Astrocyte (in vitro differentiated cells and primary cell): ENCODE results near the gene GALNT17.

Source experiments
- CTCF ChIP-seq: IDR thresholded peaks from 2 replicates; pipeline ENCODE4 v1.5.1; 2011; ENCODE audit warnings: low read depth, mild to moderate bottlenecking, inconsistent platforms, low read length, moderate library complexity; ENCODE audit not compliant: insufficient read depth
- EZH2 ChIP-seq: IDR thresholded peaks from 2 replicates; pipeline ENCODE4 v1.6.1; 2012; ENCODE audit warnings: mild to moderate bottlenecking, low read length, inconsistent platforms; ENCODE audit not compliant: insufficient read depth

GRCh38 chr7:71393661-71394060 lies 261.7 kb downstream of the GALNT17 start:
- TF ChIP-seq EZH2 (no peak), CTCF (no peak)
